Measurements from ENCODE around the gene SLX4. TPM values are rescaled to one million over a fixed set of nuclear protein-coding genes. Genes with fewer than 3 reads are reported as not detected.

The SLX4 gene
- total and polyA plus RNA-seq, 9 of the 15 experiments (the other 6 are each of a cell fraction or from before 2014, with no cell fraction given): 0.29 to 7.9 (median 3.8) TPM

DNA sequence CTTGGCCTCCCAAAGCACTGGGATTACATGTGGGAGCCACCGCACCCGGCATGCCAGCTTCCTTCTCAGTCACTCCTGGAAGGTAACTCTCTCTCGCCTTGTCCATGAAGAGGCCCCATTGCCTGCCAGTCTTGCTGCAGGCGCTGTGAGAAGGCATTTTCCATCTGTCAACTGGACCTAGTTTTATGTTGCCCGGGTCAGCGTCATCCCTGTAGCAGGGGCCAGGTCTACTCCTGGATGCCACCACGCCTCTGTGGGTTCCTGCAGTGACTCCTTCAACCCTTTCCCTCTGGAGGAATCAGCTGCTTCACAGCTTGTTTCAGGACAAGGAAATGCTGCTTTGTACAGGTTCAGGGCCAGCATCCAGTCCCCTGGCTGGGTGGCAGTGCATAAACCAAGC, 31.6 kb downstream of the SLX4 start:
- Histone ChIP-seq H3K4me2 (ENCODE audit: insufficient read depth, low read length) (no peak overlapping the region), H2AFZ (ENCODE audit: low read depth, low read length) (no peak overlapping the region), H3K4me1 (replicated peaks in 1 of 2; ENCODE audit: control insufficient read depth in 2 of 2, insufficient read depth in 2 of 2, low read length in 2 of 2) (peaks cover 0 to 34% of the 10 kb centered on the region in 2 experiments; a peak in 3 of 5 replicates), H3K27ac (ENCODE audit: extremely low read depth, low read depth, low read length) (no peak overlapping the region), H3K9me3 (replicated peaks; ENCODE audit: control insufficient read depth, insufficient read depth, low read depth, low read length) (no peaks in the 10 kb centered on the region), H3K27me3 (ENCODE audit: control insufficient read depth in 2 of 2, insufficient read depth in 2 of 2, low read length in 2 of 2) (no peaks in the 10 kb centered on the region; a peak in 1 of 5 replicates), H3K4me3 (no peak overlapping the region), H3K79me2 (ENCODE audit: control insufficient read depth, insufficient read depth, low read length) (no peaks in the 10 kb centered on the region), H3K9me1 (ENCODE audit: control insufficient read depth, insufficient read depth, low read length) (no peaks in the 10 kb centered on the region), H4K20me1 (replicated peaks; ENCODE audit: control insufficient read depth, insufficient read depth, low read length) (no peaks in the 10 kb centered on the region; the same call in none of the 2 replicates), H3K36me3 (ENCODE audit: control insufficient read depth, insufficient read depth, low read length) (peaks cover 15% of the 10 kb centered on the region; the same call in 2 of the 3 replicates), H3K9ac (ENCODE audit: insufficient read depth in 1 of 2, low read depth in 2 of 2, low read length in 2 of 2) (peak overlapping the region in 1 of 2 experiments; percentile 42; a peak in 1 of 4 replicates)
- WGBS (ENCODE audit: insufficient coverage, low coverage, missing lambda C conversion rate): 63% methylated on average over 5 of the region's 7 CpGs
- no peak for FAIRE-seq
- CTCF ChIA-PET (ENCODE audit: low intra/inter-chr PET ratio): no interaction called here
- intact Hi-C loops (cut with micrococcal nuclease) (no loop called here), in situ Hi-C loops (cut with MboI) (no loop called here)
- POLR2A ChIA-PET: interaction anchor here (0.6 kb wide), 1 partner anchor 22 kb away, joined by 5 read pairs; no protein-coding TSS in a partner anchor
- BruUV-seq (replicated peaks): no TSS peak
- no peak for ATAC-seq
- no peak for TF ChIP-seq ZNF165 (CRISPR knock-in tag; IDR thresholded peaks at IDR 0.05; ENCODE audit: borderline replicate concordance)
- TF ChIP-seq ZFP36 (IDR thresholded peaks at IDR 0.05; ENCODE audit: low read depth, low read length, partially characterized antibody): no peak
- TF ChIP-seq FOXP1 (CRISPR knock-in tag; IDR thresholded peaks at IDR 0.05): no peak
- TF ChIP-seq, protein P1, sequence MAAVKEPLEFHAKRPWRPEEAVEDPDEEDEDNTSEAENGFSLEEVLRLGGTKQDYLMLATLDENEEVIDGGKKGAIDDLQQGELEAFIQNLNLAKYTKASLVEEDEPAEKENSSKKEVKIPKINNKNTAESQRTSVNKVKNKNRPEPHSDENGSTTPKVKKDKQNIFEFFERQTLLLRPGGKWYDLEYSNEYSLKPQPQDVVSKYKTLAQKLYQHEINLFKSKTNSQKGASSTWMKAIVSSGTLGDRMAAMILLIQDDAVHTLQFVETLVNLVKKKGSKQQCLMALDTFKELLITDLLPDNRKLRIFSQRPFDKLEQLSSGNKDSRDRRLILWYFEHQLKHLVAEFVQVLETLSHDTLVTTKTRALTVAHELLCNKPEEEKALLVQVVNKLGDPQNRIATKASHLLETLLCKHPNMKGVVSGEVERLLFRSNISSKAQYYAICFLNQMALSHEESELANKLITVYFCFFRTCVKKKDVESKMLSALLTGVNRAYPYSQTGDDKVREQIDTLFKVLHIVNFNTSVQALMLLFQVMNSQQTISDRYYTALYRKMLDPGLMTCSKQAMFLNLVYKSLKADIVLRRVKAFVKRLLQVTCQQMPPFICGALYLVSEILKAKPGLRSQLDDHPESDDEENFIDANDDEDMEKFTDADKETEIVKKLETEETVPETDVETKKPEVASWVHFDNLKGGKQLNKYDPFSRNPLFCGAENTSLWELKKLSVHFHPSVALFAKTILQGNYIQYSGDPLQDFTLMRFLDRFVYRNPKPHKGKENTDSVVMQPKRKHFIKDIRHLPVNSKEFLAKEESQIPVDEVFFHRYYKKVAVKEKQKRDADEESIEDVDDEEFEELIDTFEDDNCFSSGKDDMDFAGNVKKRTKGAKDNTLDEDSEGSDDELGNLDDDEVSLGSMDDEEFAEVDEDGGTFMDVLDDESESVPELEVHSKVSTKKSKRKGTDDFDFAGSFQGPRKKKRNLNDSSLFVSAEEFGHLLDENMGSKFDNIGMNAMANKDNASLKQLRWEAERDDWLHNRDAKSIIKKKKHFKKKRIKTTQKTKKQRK (IDR thresholded peaks at IDR 0.05; ENCODE audit: borderline replicate concordance, low read depth, low read length): no peak
- TF ChIP-seq, protein P2, sequence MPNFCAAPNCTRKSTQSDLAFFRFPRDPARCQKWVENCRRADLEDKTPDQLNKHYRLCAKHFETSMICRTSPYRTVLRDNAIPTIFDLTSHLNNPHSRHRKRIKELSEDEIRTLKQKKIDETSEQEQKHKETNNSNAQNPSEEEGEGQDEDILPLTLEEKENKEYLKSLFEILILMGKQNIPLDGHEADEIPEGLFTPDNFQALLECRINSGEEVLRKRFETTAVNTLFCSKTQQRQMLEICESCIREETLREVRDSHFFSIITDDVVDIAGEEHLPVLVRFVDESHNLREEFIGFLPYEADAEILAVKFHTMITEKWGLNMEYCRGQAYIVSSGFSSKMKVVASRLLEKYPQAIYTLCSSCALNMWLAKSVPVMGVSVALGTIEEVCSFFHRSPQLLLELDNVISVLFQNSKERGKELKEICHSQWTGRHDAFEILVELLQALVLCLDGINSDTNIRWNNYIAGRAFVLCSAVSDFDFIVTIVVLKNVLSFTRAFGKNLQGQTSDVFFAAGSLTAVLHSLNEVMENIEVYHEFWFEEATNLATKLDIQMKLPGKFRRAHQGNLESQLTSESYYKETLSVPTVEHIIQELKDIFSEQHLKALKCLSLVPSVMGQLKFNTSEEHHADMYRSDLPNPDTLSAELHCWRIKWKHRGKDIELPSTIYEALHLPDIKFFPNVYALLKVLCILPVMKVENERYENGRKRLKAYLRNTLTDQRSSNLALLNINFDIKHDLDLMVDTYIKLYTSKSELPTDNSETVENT (CRISPR knock-in tag; IDR thresholded peaks at IDR 0.05): no peak
- TF ChIP-seq ZNF57 (CRISPR knock-in tag; IDR thresholded peaks at IDR 0.05): no peak
- no peak for TF ChIP-seq ZNF445 (CRISPR knock-in tag; IDR thresholded peaks at IDR 0.05; ENCODE audit: low read depth)
- no peak for TF ChIP-seq NCOA4 (IDR thresholded peaks at IDR 0.05; ENCODE audit: partially characterized antibody)
- no peak for TF ChIP-seq KHSRP (IDR thresholded peaks at IDR 0.05)
- TF ChIP-seq, protein P3, sequence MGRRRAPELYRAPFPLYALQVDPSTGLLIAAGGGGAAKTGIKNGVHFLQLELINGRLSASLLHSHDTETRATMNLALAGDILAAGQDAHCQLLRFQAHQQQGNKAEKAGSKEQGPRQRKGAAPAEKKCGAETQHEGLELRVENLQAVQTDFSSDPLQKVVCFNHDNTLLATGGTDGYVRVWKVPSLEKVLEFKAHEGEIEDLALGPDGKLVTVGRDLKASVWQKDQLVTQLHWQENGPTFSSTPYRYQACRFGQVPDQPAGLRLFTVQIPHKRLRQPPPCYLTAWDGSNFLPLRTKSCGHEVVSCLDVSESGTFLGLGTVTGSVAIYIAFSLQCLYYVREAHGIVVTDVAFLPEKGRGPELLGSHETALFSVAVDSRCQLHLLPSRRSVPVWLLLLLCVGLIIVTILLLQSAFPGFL (CRISPR knock-in tag; IDR thresholded peaks at IDR 0.05): no peak
- no peak for DNase-seq (ENCODE audit: extremely low read depth in 1 of 4, low spot score in 3 of 4)
